A549 (cell line): ENCODE data around the gene MTF1. TPM values are rescaled to one million over a fixed set of nuclear protein-coding genes. Genes with fewer than 3 reads are reported as not detected.

ENCODE experiments used
- ATAC-seq, 2 experiments: fragments of 200-7000 bp in 1 of 2; fragments of >200 bp in 1 of 2; cut with Nextera tagmentation in 1 of 2; cut with Tn5 transposase in 1 of 2; 3 replicates each; pipeline versions ENCODE4 v1.8.0 to v1.9.1; 2018 to 2020; ENCODE audit warnings: mild to moderate bottlenecking in 1 of 2, moderate library complexity in 1 of 2
- CTCF ChIA-PET: fragments of 300-600 bp; sonication (Branson Sonifier 250); formaldehyde crosslinking; extraction: SDS; loops from one replicate; lab custom pipeline; 2021; ENCODE audit warnings: antibody characterized with exemption, inconsistent platforms; lab: Yijun Ruan, JAX
- POLR2A ChIA-PET: fragments of 350-600 bp; formaldehyde crosslinking; extraction: SDS; loops from one replicate; lab custom pipeline; 2021; ENCODE audit warnings: antibody characterized with exemption, inconsistent platforms; lab: Yijun Ruan, JAX
- DNase-seq, 2 experiments: peaks; one replicate each; pipeline versions ENCODE4 v3.0.0 to v3.0.0-alpha.2; 2011 to 2016; ENCODE audit warnings: low read depth in 1 of 2, low spot score in 1 of 2
- FAIRE-seq: peaks from 2 replicates; lab custom pipeline; 2011; peaks lifted over from hg19 to GRCh38; lab: Jason Lieb, UNC
- H3K27ac ChIP-seq, 2 experiments: fragments of >200 bp; sonication (Bioruptor Twin); formaldehyde crosslinking; 3 replicates each; pipeline ENCODE4 v1.5.1; 2016 to 2017
- H3K4me1 ChIP-seq: fragments of >200 bp; sonication (Bioruptor Twin); formaldehyde crosslinking; 3 replicates; pipeline ENCODE4 v1.6.1; 2016
- H3K4me2 ChIP-seq: fragments of >200 bp; sonication (Bioruptor Twin); formaldehyde crosslinking; 3 replicates; pipeline ENCODE4 v1.6.1; 2016
- H3K4me3 ChIP-seq: fragments of >200 bp; sonication (Bioruptor Twin); formaldehyde crosslinking; 3 replicates; pipeline ENCODE4 v1.5.1; 2016
- H3K9me3 ChIP-seq: fragments of >200 bp; sonication (Bioruptor Twin); formaldehyde crosslinking; 3 replicates; pipeline ENCODE4 v1.6.1; 2016
- BCL3 ChIP-seq: fragments of >200 bp; sonication (Bioruptor Twin); formaldehyde crosslinking; IDR thresholded peaks from 3 replicates; pipeline ENCODE4 v1.6.1; 2016
- CBX8 ChIP-seq: fragments of 200-600 bp; sonication (generic); IDR thresholded peaks from 2 replicates; pipeline ENCODE4 v1.6.1; 2016
- CEBPB ChIP-seq, 2 experiments: fragments of >200 bp in 1 of 2; sonication (Bioruptor Twin) in 1 of 2; formaldehyde crosslinking in 1 of 2; IDR thresholded peaks; 2 replicates each; pipeline ENCODE4 v1.6.1; 2012 to 2016
- CHD4 ChIP-seq: fragments of 200-600 bp; sonication (generic); IDR thresholded peaks from 2 replicates; pipeline ENCODE4 v1.6.1; 2016; ENCODE audit warnings: antibody characterized with exemption, mild to moderate bottlenecking, borderline replicate concordance
- E2F6 ChIP-seq: IDR thresholded peaks from 2 replicates; pipeline ENCODE4 v1.6.1; 2012; ENCODE audit warnings: low read depth, borderline replicate concordance
- EHF ChIP-seq: fragments of 250-450 bp; sonication (Bioruptor Pico); IDR thresholded peaks from 2 replicates; pipeline ENCODE4 v1.5.0; 2020; ENCODE audit warnings: mild to moderate bottlenecking
- EHMT2 ChIP-seq: fragments of 200-600 bp; sonication (generic); IDR thresholded peaks from 2 replicates; pipeline ENCODE4 v1.6.1; 2016; ENCODE audit warnings: antibody characterized with exemption, low read depth, mild to moderate bottlenecking, moderate library complexity
- ESRRA ChIP-seq: fragments of 150-350 bp; IDR thresholded peaks from 2 replicates; pipeline ENCODE4 v1.6.1; 2014; ENCODE audit warnings: mild to moderate bottlenecking, low read length, borderline replicate concordance
- FOXS1 ChIP-seq: fragments of 250-450 bp; sonication (Bioruptor Pico); IDR thresholded peaks from 2 replicates; pipeline ENCODE4 v1.5.0; 2020; ENCODE audit warnings: mild to moderate bottlenecking, moderate library complexity
- HES2 ChIP-seq: fragments of >200 bp; sonication (Bioruptor Twin); formaldehyde crosslinking; IDR thresholded peaks from 2 replicates; pipeline ENCODE4 v1.6.1; 2016
- HEYL ChIP-seq: fragments of 250-450 bp; sonication (Bioruptor Pico); IDR thresholded peaks from 2 replicates; pipeline ENCODE4 v1.8.0; 2021; ENCODE audit warnings: mild to moderate bottlenecking, moderate library complexity
- HOXA7 ChIP-seq: fragments of 250-450 bp; sonication (Bioruptor Pico); IDR thresholded peaks from 2 replicates; pipeline ENCODE4 v1.5.0; 2020; ENCODE audit warnings: mild to moderate bottlenecking, moderate library complexity
- HOXB13 ChIP-seq: fragments of 250-450 bp; sonication (Bioruptor Pico); IDR thresholded peaks from 2 replicates; pipeline ENCODE4 v1.5.0; 2020; ENCODE audit warnings: low read depth, mild to moderate bottlenecking, moderate library complexity
- HOXB5 ChIP-seq: fragments of 250-450 bp; sonication (Bioruptor Pico); IDR thresholded peaks from 2 replicates; pipeline ENCODE4 v1.5.0; 2020; ENCODE audit warnings: mild to moderate bottlenecking, moderate library complexity
- JUN ChIP-seq, 2 experiments: fragments of >200 bp; sonication (Bioruptor Twin); formaldehyde crosslinking; IDR thresholded peaks; 2 replicates in 1 of 2; 3 replicates in 1 of 2; pipeline ENCODE4 v1.6.1; 2016 to 2017
- JUNB ChIP-seq: fragments of >200 bp; sonication (Bioruptor Twin); formaldehyde crosslinking; IDR thresholded peaks from 2 replicates; pipeline ENCODE4 v1.6.1; 2016
- KDM1A ChIP-seq: fragments of 200-600 bp; sonication (generic); IDR thresholded peaks from 2 replicates; pipeline ENCODE4 v1.6.1; 2016; ENCODE audit warnings: low read depth, mild to moderate bottlenecking
- KDM5A ChIP-seq: fragments of 200-600 bp; sonication (generic); IDR thresholded peaks from 2 replicates; pipeline ENCODE4 v1.6.1; 2016; ENCODE audit warnings: antibody characterized with exemption, mild to moderate bottlenecking
- MAFK ChIP-seq: fragments of 450-650 bp; IDR thresholded peaks from 2 replicates; pipeline ENCODE4 v1.6.1; 2014; ENCODE audit not compliant: partially characterized antibody
- NPAS2 ChIP-seq: fragments of 250-450 bp; sonication (Bioruptor Pico); IDR thresholded peaks from 2 replicates; pipeline ENCODE4 v1.8.0; 2022; ENCODE audit warnings: mild to moderate bottlenecking, moderate library complexity, borderline replicate concordance
- NR3C1 ChIP-seq: fragments of >200 bp; sonication (Bioruptor Twin); formaldehyde crosslinking; IDR thresholded peaks from 3 replicates; pipeline ENCODE4 v1.6.1; 2017
- PHF8 ChIP-seq: fragments of 200-600 bp; sonication (generic); IDR thresholded peaks from 2 replicates; pipeline ENCODE4 v1.6.1; 2016; ENCODE audit warnings: low read depth, mild to moderate bottlenecking, antibody characterized with exemption, moderate library complexity, borderline replicate concordance
- POLR2AphosphoS2 ChIP-seq: conservative IDR thresholded peaks from 2 replicates; pipeline ENCODE4 v1.6.1; 2012; ENCODE audit warnings: low read length, improper control_type of control experiment, inconsistent platforms
- RFX5 ChIP-seq: fragments of 450-650 bp; IDR thresholded peaks from 2 replicates; pipeline ENCODE4 v1.7.1; 2014; ENCODE audit warnings: antibody characterized with exemption, mild to moderate bottlenecking, moderate library complexity
- SREBF2 ChIP-seq: fragments of 450-650 bp; IDR thresholded peaks from 2 replicates; pipeline ENCODE4 v1.6.1; 2014; ENCODE audit warnings: mild to moderate bottlenecking, moderate library complexity
- TFCP2L1 ChIP-seq: fragments of 250-450 bp; sonication (Bioruptor Pico); IDR thresholded peaks from 2 replicates; pipeline ENCODE4 v1.5.0; 2021; ENCODE audit warnings: mild to moderate bottlenecking
- ZSCAN20 ChIP-seq: fragments of 250-450 bp; sonication (Bioruptor Pico); IDR thresholded peaks from 2 replicates; pipeline ENCODE4 v1.8.0; 2022; ENCODE audit warnings: mild to moderate bottlenecking, moderate library complexity
- WGBS: methylation state at CpG from one replicate; pipeline ENCODE4 v1.1.6; 2017; ENCODE audit errors: missing lambda C conversion rate; 5-methylcytosine and 5-hydroxymethylcytosine counted together
- polyA plus RNA-seq, 4 experiments: library from polyadenylated mRNA; depleted of rRNA in 3 of 4; stranded (reverse); fragments of >200 nt; fragmentation: RNase III in 1 of 4; extraction: RNeasy Plus Mini Kit Qiagen cat#74134 plus additional on column Dnase treatment in 1 of 4; gene quantifications; 2 replicates in 3 of 4; 3 replicates in 1 of 4; pipeline ENCODE4 v1.2.3, GENCODE V29; 2011 to 2017

Gene MTF1
- polyA plus RNA-seq, 2 of the 4 experiments (the other 2 are of a cell fraction) = 4.0 to 6.7 TPM

- DNase-seq = no peak
- H3K4me1 ChIP-seq = no peaks in the 10 kb centered on the region
- ATAC-seq = no peak
- TF ChIP-seq HEYL (CRISPR knock-in tag) (no peak), KDM5A (no peak), EHF (CRISPR knock-in tag) (no peak)
- FAIRE-seq = no peak
- no peak overlapping the region for H3K4me2 ChIP-seq
- ChIA-PET CTCF (interaction anchor here (1.2 to 3.1 kb wide), 3 partner anchors 8 to 10 kb away, joined by 3 to 29 read pairs (median 3); partner anchors contain the start of gene MTF1), POLR2A (no interaction called here)
- H3K4me3 ChIP-seq = no peak overlapping the region
- H3K27ac ChIP-seq = no peak overlapping the region
- no peaks in the 10 kb centered on the region for H3K9me3 ChIP-seq
- WGBS = 68% methylated on average over 2 of the region's 2 CpGs
Measured at GRCh38 chr1:37851782-37852210, 7.6 kb downstream of the MTF1 start.

- ATAC-seq (no peak), FAIRE-seq (no peak), DNase-seq (no peak)
- Histone ChIP-seq H3K4me1 (no peaks in the 10 kb centered on the region), H3K4me3 (no peak overlapping the region), H3K4me2 (no peak overlapping the region), H3K9me3 (no peaks in the 10 kb centered on the region), H3K27ac (no peak overlapping the region)
- TF ChIP-seq CEBPB (IDR thresholded peaks at IDR 0.05) (0 out of 4 replicates have a peak, but pooled peaks of 1 of the 2 experiments have one; percentile 22), ESRRA (no peak)
- ChIA-PET POLR2A (interaction anchor here (0.8 kb wide), 1 partner anchor 8 kb away, joined by 3 read pairs; the partner anchor contains the start of gene MTF1), CTCF (interaction anchor here (1.2 to 3.1 kb wide), 3 partner anchors 9 to 11 kb away, joined by 3 to 29 read pairs (median 3); partner anchors contain the start of gene MTF1)
Measured at GRCh38 chr1:37851262-37851661, 8.1 kb downstream of the MTF1 start.

- TF ChIP-seq POLR2AphosphoS2 (no peak), JUN (IDR thresholded peaks at IDR 0.05) (no peak), JUNB (no peak), MAFK (no peak), BCL3 (no peak), NR3C1 (no peak), RFX5 (no peak), E2F6 (no peak), KDM1A (no peak), PHF8 (no peak), CHD4 (no peak), FOXS1 (CRISPR knock-in tag) (no peak)
- Histone ChIP-seq H3K4me2 (no peak overlapping the region), H3K4me3 (no peak overlapping the region), H3K27ac (no peak overlapping the region), H3K9me3 (no peaks in the 10 kb centered on the region), H3K4me1 (peaks cover 6% of the 10 kb centered on the region; the same call in 2 of the 3 replicates)
- 93% methylated on average over 6 of the region's 6 CpGs for WGBS
- DNase-seq (no peak), ATAC-seq (no peak), FAIRE-seq (no peak)
- CTCF ChIA-PET = interaction anchor here (0.6 to 3.1 kb wide), 3 partner anchors 9 to 378 kb away, joined by 3 to 29 read pairs (median 3); partner anchors contain the start of gene MTF1
- POLR2A ChIA-PET = interaction anchor here (0.8 kb wide), 1 partner anchor 9 kb away, joined by 3 read pairs; the partner anchor contains the start of gene MTF1
Measured at GRCh38 chr1:37850352-37850955, 8.9 kb downstream of the MTF1 start.

- no peaks in the 10 kb centered on the region for H3K9me3 ChIP-seq
- H3K4me3 ChIP-seq = no peak overlapping the region
- FAIRE-seq = no peak
- no peak for ATAC-seq
- CTCF ChIA-PET = interaction anchor here (0.6 to 3.1 kb wide), 2 partner anchors 10 to 249 kb away, joined by 3 to 29 read pairs; partner anchors contain the start of gene MTF1
- 98% methylated on average over 3 of the region's 3 CpGs for WGBS
- TF ChIP-seq ESRRA = no peak
- TF ChIP-seq CHD4 = no peak
- no peak for TF ChIP-seq HOXA7
- no peak for TF ChIP-seq SREBF2
- no peak for TF ChIP-seq POLR2AphosphoS2
- TF ChIP-seq TFCP2L1 (CRISPR knock-in tag) = no peak
- no peak for TF ChIP-seq RFX5
- TF ChIP-seq JUN (IDR thresholded peaks at IDR 0.05) = no peak
- TF ChIP-seq EHMT2 = no peak
- TF ChIP-seq CBX8 = no peak
- TF ChIP-seq HOXB13 (CRISPR knock-in tag) = no peak
- no peak for TF ChIP-seq ZSCAN20
- no peak for TF ChIP-seq EHF (CRISPR knock-in tag)
- TF ChIP-seq KDM1A = no peak
- no peak for TF ChIP-seq HES2
- no peak for TF ChIP-seq NPAS2 (CRISPR knock-in tag)
- no peak for TF ChIP-seq HOXB5 (CRISPR knock-in tag)
- TF ChIP-seq, all 56 proteins: peak for 0
- H3K4me1 ChIP-seq = peaks cover 16% of the 10 kb centered on the region
- POLR2A ChIA-PET = no interaction called here
- H3K4me2 ChIP-seq = no peak overlapping the region
- DNase-seq = no peak
- no peak overlapping the region for H3K27ac ChIP-seq
Measured at GRCh38 chr1:37849480-37849879, 9.9 kb downstream of the MTF1 start.
